BJ (cell line): ENCODE results near the gene FBRSL1. TPM values are rescaled to one million over a fixed set of nuclear protein-coding genes. Genes with fewer than 3 reads are reported as not detected.

ENCODE experiments used
- CTCF ChIA-PET: fragments of 350-600 bp; formaldehyde crosslinking; extraction: SDS; loops from one replicate; lab custom pipeline; 2021; ENCODE audit warnings: antibody characterized with exemption, inconsistent platforms; lab: Yijun Ruan, JAX
- POLR2A ChIA-PET: fragments of 300-600 bp; sonication (Branson Sonifier 250); formaldehyde crosslinking; extraction: SDS; loops from one replicate; lab custom pipeline; 2021; ENCODE audit warnings: antibody characterized with exemption; lab: Charles Lee
- DNase-seq: peaks from one replicate; pipeline ENCODE4 v3.0.0-alpha.2; 2011; ENCODE audit warnings: low read depth
- H3K27me3 ChIP-seq: 2 replicates; pipeline ENCODE4 v1.6.0; 2011; ENCODE audit warnings: low read length; ENCODE audit not compliant: control insufficient read depth, insufficient read depth
- H3K36me3 ChIP-seq: 2 replicates; pipeline ENCODE4 v1.5.1; 2011; ENCODE audit warnings: low read length; ENCODE audit not compliant: control insufficient read depth, insufficient read depth
- H3K4me3 ChIP-seq: 2 replicates; pipeline ENCODE4 v1.5.1; 2011; ENCODE audit warnings: low read depth, mild to moderate bottlenecking, control low read depth, low read length
- polyA plus RNA-seq: library from polyadenylated mRNA; depleted of rRNA; stranded (reverse); fragments of >200 nt; gene quantifications from 2 replicates; pipeline ENCODE4 v1.2.3, GENCODE V29; 2011
- TF ChIP-seq, protein P1 (sequence below): IDR thresholded peaks from 2 replicates; pipeline ENCODE4 v1.5.1; 2011; ENCODE audit warnings: low read depth, mild to moderate bottlenecking, control low read depth, inconsistent platforms, low read length, moderate library complexity; ENCODE audit not compliant: insufficient read depth

The FBRSL1 gene
- polyA plus RNA-seq, 1 experiment: 1.4 TPM

DNA sequence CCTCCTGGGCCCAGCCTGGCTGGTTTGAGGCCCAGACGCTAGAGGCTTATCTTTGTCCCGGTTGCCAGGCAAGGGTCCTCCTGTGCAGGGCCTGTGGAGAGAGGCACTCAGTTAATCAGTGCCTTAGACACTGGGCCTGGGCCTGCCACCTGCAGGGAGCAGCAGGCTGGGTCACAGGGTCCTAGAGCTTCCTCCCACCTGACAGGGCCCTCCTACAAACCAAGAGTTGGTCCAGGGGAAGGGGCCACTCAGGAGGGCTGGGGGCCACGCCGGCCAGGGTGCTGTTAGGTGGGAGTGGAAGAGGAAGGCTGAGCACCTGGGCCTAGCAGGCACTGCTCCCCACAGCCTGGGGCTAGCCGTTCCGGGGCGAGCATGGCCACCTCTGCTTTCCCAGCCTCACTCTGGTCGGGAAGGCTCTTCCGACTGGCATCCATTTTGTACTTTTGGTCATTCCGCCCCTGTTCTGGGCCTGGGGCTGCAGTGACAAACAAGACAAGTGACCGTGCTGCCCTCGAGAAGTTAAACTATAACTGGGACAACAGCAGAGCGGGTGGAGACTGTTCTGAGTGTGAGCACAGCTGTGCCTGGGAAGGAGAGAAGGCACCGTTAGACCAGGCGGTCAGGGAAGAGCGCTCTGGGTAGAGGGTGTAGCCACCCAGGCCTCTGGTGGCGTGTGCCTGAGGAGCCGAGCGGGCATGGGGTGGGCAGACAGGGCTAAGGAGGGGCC, 27.2 kb downstream of the FBRSL1 start:
- TF ChIP-seq, protein P1, sequence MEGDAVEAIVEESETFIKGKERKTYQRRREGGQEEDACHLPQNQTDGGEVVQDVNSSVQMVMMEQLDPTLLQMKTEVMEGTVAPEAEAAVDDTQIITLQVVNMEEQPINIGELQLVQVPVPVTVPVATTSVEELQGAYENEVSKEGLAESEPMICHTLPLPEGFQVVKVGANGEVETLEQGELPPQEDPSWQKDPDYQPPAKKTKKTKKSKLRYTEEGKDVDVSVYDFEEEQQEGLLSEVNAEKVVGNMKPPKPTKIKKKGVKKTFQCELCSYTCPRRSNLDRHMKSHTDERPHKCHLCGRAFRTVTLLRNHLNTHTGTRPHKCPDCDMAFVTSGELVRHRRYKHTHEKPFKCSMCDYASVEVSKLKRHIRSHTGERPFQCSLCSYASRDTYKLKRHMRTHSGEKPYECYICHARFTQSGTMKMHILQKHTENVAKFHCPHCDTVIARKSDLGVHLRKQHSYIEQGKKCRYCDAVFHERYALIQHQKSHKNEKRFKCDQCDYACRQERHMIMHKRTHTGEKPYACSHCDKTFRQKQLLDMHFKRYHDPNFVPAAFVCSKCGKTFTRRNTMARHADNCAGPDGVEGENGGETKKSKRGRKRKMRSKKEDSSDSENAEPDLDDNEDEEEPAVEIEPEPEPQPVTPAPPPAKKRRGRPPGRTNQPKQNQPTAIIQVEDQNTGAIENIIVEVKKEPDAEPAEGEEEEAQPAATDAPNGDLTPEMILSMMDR: no peak

GRCh38 chr12:132517740-132518100, 27.8 kb downstream of the FBRSL1 start:
- TF ChIP-seq, protein P1: no peak
- ChIA-PET CTCF (no interaction called here), POLR2A (no interaction called here)
- no peak for DNase-seq
- H3K27me3 ChIP-seq: no peaks in the 10 kb centered on the region
- H3K4me3 ChIP-seq: no peak overlapping the region
- no peaks in the 10 kb centered on the region; the same call in 1 of the 2 replicates for H3K36me3 ChIP-seq

More for the DNA sequence above, 27.2 kb downstream of the FBRSL1 start:
- no peak for DNase-seq
- Histone ChIP-seq H3K27me3 (no peaks in the 10 kb centered on the region), H3K36me3 (no peaks in the 10 kb centered on the region; the same call in 1 of the 2 replicates), H3K4me3 (no peak overlapping the region)
- ChIA-PET POLR2A (no interaction called here), CTCF (interaction anchor here (0.6 kb wide), 1 partner anchor 99 kb away, joined by 3 read pairs; no protein-coding TSS in a partner anchor)

DNA sequence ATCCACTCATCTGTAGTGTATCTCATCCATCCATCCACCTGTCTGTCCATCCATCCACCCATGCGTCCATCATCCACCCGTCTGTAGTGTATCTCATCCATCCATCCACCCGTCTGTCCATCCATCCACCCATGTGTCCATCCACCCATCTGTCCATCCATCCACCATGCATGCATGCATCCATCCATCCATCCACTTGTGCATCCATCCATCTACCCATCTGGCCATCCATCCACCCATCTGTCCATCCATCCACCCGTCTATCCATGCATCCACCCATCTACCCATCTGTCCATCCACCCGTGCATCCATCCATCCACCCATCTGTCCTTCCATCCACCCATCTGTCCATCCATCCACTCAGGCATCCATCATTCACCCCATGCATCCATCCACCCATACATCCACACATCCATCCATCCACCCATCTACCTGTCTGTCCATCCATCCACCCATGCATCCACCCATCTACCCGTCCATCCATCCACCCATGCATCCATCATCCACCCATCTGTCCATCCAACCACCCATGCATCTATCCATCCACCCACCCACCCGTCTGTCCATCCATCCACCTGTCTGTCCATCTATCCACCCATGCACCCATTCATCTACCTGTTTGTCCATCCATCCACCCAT, 28.5 kb downstream of the FBRSL1 start:
- no peaks in the 10 kb centered on the region for H3K27me3 ChIP-seq
- TF ChIP-seq, protein P1: no peak
- CTCF ChIA-PET: interaction anchor here (1.2 to 2.5 kb wide), 3 partner anchors 12 to 363 kb away, joined by 3 to 13 read pairs (median 3); no protein-coding TSS in a partner anchor
- no peak for DNase-seq
- POLR2A ChIA-PET: no interaction called here
- H3K36me3 ChIP-seq: no peaks in the 10 kb centered on the region; the same call in 1 of the 2 replicates
- H3K4me3 ChIP-seq: no peak overlapping the region

GRCh38 chr12:132520421-132521199, 30.7 kb downstream of the FBRSL1 start:
- ChIA-PET CTCF (interaction anchor here (2.5 kb wide), 1 partner anchor 106 kb away, joined by 13 read pairs; no protein-coding TSS in a partner anchor), POLR2A (no interaction called here)
- H3K27me3 ChIP-seq: no peaks in the 10 kb centered on the region
- no peak for DNase-seq
- no peaks in the 10 kb centered on the region for H3K36me3 ChIP-seq
- no peak overlapping the region for H3K4me3 ChIP-seq
- TF ChIP-seq, protein P1: no peak
